Measurements from ENCODE around the gene MYB. TPM values are rescaled to one million over a fixed set of nuclear protein-coding genes. Genes with fewer than 3 reads are reported as not detected.

MYB gene
- polyA plus RNA-seq, 1 experiment, result 0.06 TPM

DNA sequence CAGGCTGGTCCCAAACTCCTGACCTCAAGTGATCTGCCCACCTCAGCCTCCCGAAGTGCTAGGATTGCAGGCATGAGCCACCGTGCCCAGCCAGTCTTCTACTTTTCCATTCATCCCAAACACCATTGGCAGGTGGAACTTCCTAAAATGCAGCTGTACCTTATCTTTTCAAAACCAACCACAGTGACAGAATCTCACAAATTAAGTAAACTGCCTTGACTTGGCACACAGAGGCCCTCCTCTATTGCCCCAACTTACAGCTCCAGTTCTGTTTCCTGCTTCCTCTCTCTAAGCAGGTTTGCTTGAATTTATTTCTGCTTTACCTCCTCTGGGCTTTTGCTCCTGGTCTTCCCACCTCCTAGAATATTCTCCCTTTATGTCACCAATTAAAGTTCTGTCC is 7.6 kb downstream of the MYB start:
- CTCF ChIA-PET, result no interaction called here
- POLR2A ChIA-PET, result no interaction called here

DNA sequence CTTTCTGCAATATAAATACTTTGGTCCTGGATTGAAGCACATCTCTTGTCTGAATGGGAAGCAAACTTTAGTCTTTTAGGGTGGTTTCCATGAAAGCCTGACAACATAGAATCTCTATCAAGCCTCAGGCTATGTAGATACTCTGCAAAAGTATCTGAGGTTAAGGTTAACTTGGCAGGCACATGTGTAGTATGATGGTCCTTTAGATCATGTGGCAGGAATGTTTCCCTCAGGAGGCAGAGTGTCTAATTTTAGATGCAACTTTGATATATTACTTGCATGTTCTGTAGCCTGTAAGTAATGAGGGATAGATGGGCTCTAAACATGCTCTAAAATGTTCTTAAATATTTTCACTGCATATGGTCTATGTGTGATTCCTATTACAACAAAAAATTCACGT is 8.2 kb downstream of the MYB start:
- H3K36me3 ChIP-seq (ENCODE audit: control insufficient read depth, insufficient read depth, low read length), result no peaks in the 10 kb centered on the region
- CTCF ChIA-PET, result no interaction called here
- H3K4me3 ChIP-seq (ENCODE audit: low read depth, low read length), result no peak overlapping the region
- POLR2A ChIA-PET, result no interaction called here
- H3K27me3 ChIP-seq (ENCODE audit: control insufficient read depth, insufficient read depth, low read length), result no peaks in the 10 kb centered on the region
- DNase-seq (ENCODE audit: low read depth), result no peak
- TF ChIP-seq, protein P1, sequence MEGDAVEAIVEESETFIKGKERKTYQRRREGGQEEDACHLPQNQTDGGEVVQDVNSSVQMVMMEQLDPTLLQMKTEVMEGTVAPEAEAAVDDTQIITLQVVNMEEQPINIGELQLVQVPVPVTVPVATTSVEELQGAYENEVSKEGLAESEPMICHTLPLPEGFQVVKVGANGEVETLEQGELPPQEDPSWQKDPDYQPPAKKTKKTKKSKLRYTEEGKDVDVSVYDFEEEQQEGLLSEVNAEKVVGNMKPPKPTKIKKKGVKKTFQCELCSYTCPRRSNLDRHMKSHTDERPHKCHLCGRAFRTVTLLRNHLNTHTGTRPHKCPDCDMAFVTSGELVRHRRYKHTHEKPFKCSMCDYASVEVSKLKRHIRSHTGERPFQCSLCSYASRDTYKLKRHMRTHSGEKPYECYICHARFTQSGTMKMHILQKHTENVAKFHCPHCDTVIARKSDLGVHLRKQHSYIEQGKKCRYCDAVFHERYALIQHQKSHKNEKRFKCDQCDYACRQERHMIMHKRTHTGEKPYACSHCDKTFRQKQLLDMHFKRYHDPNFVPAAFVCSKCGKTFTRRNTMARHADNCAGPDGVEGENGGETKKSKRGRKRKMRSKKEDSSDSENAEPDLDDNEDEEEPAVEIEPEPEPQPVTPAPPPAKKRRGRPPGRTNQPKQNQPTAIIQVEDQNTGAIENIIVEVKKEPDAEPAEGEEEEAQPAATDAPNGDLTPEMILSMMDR (IDR thresholded peaks at IDR 0.05; ENCODE audit: insufficient read depth, low read depth, low read length), result no peak

More for the DNA sequence above, 7.6 kb downstream of the MYB start:
- H3K36me3 ChIP-seq (ENCODE audit: control insufficient read depth, insufficient read depth, low read length), result no peaks in the 10 kb centered on the region
- H3K27me3 ChIP-seq (ENCODE audit: control insufficient read depth, insufficient read depth, low read length), result 0 out of 2 replicates have a peak, but pooled peaks cover under 1% of the 10 kb centered on the region
- DNase-seq (ENCODE audit: low read depth), result no peak
- H3K4me3 ChIP-seq (ENCODE audit: low read depth, low read length), result no peak overlapping the region
- TF ChIP-seq, protein P1 (IDR thresholded peaks at IDR 0.05; ENCODE audit: insufficient read depth, low read depth, low read length), result no peak

DNA sequence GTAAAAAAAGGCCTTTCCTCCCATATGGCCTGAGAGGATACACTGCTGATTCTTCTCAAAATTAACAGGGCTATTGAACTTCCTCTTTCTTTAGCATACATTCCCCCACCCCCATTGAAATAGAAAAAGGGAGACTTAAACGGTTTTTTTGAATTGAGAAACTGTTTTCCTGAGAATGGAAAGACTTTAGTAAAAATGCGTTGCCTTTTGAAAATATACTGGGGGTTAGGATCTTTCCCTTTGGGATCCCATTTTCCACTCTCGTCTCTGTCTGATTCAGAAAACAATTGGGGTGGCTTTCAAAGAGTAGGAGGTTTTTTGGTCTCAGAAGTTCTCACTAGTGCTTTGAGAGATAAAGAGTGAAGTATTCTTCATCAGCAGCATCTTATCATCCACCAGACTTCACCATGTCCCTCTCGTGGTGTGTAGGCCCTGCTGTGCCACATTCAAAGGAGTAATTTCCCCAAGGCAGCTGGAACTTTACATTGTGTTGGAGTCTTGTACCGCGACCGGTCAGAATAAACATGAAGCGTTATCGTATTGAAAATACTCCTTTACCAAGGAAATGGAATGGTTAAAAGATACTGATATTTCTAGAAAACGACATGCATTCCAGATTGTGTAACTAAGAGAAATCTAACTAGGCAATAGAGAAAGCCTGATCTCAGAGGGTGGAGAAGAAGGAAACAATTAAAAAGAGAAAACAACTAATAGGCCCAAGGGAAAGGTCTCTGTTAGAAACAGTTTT is 10.6 kb downstream of the MYB start:
- ChIA-PET POLR2A (no interaction called here), CTCF (interaction anchor here (1.2 kb wide), 1 partner anchor 8 kb away, joined by 4 read pairs; no protein-coding TSS in a partner anchor)
- H3K27me3 ChIP-seq (ENCODE audit: control insufficient read depth, insufficient read depth, low read length), result no peaks in the 10 kb centered on the region
- no peak for DNase-seq (ENCODE audit: low read depth)
- no peaks in the 10 kb centered on the region for H3K36me3 ChIP-seq (ENCODE audit: control insufficient read depth, insufficient read depth, low read length)
- H3K4me3 ChIP-seq (ENCODE audit: low read depth, low read length), result no peak overlapping the region
- TF ChIP-seq, protein P1 (IDR thresholded peaks at IDR 0.05; ENCODE audit: insufficient read depth, low read depth, low read length), result no peak

DNA sequence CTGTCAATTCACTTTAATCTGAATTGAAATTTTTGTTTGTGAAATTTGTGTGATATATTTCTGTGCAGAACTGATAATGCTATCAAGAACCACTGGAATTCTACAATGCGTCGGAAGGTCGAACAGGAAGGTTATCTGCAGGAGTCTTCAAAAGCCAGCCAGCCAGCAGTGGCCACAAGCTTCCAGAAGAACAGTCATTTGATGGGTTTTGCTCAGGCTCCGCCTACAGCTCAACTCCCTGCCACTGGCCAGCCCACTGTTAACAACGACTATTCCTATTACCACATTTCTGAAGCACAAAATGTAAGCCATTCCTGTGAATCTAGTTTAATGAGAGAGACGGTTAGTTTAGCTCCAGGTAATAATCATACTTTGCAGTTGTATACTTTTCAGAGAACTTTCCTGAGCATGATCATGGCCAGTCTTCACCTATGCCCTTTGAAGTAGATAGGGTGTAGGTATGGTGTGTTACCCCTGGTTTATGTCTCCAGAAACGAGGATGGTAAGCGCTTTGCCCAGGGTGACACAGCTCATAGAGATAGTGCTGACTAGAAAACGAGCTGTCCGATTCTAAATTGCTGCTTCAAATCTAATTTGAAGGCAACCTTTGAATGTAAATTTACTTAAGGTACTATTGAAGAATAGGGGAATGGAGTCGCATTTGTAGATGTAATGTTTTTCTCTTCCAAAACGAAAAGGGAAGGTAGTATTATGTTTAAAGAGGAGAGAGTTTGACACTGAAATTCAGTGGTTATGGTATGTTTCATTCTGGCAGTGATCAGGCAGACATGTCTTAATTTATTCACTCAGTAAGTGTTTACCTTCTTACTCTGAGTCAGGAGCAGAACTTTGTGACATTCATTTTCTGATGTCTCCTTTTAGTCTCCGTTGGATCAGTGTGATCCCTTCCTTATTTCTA is 11.4 kb downstream of the MYB start:
- POLR2A ChIA-PET, result no interaction called here
- CTCF ChIA-PET, result interaction anchor here (0.6 to 1.2 kb wide), 2 partner anchors 9 to 20 kb away, joined by 3 to 4 read pairs; no protein-coding TSS in a partner anchor
- no peaks in the 10 kb centered on the region for H3K36me3 ChIP-seq (ENCODE audit: control insufficient read depth, insufficient read depth, low read length)
- TF ChIP-seq, protein P1 (IDR thresholded peaks at IDR 0.05; ENCODE audit: insufficient read depth, low read depth, low read length), result no peak
- H3K4me3 ChIP-seq (ENCODE audit: low read depth, low read length), result no peak overlapping the region
- H3K27me3 ChIP-seq (ENCODE audit: control insufficient read depth, insufficient read depth, low read length), result no peaks in the 10 kb centered on the region
- DNase-seq (ENCODE audit: low read depth), result no peak

DNA sequence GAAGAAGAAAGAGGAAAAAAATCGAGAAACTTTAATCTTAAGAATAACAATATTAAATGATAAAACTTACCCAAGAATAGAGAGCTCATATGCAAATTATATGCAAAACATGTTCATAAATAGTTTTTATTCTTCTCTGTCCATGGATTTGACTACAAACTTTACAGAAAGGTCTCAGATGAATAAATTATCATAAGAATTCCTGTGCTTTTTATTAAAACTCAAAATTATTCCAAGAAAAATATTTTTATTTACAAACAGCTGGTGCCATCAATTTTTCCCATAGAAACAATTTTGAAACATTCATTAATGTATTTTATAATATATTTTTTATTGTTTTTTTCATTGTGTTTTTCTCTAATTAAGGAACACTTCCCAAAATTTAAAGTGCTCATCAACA is 12.1 kb downstream of the MYB start:
- ChIA-PET CTCF (no interaction called here), POLR2A (no interaction called here)
- H3K36me3 ChIP-seq (ENCODE audit: control insufficient read depth, insufficient read depth, low read length), result no peaks in the 10 kb centered on the region
- no peaks in the 10 kb centered on the region for H3K27me3 ChIP-seq (ENCODE audit: control insufficient read depth, insufficient read depth, low read length)
- TF ChIP-seq, protein P1 (IDR thresholded peaks at IDR 0.05; ENCODE audit: insufficient read depth, low read depth, low read length), result no peak
- no peak overlapping the region for H3K4me3 ChIP-seq (ENCODE audit: low read depth, low read length)
- no peak for DNase-seq (ENCODE audit: low read depth)

Data from BJ (cell line).